ENCODE results near the gene ST7.
A peak's percentile ranks its signal among the peaks of the same experiment; 100 is the strongest.

The ST7 gene

GRCh38 chr7:116978006-116978405 lies 24.7 kb downstream of the ST7 start:
- H3K4me3 ChIP-seq (ENCODE audit: low read depth, low read length) = no peak overlapping the region
- DNase-seq (ENCODE audit: low read depth) = no peak
- TF ChIP-seq, protein P1, sequence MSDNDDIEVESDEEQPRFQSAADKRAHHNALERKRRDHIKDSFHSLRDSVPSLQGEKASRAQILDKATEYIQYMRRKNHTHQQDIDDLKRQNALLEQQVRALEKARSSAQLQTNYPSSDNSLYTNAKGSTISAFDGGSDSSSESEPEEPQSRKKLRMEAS (IDR thresholded peaks at IDR 0.05; ENCODE audit: low read depth, low read length) = no peak
- TF ChIP-seq MYC (IDR thresholded peaks at IDR 0.05; ENCODE audit: low read depth, low read length) (no peak), POLR2A (IDR thresholded peaks at IDR 0.05; ENCODE audit: extremely low read depth, insufficient read length) (no peak)
- TF ChIP-seq, protein P2, sequence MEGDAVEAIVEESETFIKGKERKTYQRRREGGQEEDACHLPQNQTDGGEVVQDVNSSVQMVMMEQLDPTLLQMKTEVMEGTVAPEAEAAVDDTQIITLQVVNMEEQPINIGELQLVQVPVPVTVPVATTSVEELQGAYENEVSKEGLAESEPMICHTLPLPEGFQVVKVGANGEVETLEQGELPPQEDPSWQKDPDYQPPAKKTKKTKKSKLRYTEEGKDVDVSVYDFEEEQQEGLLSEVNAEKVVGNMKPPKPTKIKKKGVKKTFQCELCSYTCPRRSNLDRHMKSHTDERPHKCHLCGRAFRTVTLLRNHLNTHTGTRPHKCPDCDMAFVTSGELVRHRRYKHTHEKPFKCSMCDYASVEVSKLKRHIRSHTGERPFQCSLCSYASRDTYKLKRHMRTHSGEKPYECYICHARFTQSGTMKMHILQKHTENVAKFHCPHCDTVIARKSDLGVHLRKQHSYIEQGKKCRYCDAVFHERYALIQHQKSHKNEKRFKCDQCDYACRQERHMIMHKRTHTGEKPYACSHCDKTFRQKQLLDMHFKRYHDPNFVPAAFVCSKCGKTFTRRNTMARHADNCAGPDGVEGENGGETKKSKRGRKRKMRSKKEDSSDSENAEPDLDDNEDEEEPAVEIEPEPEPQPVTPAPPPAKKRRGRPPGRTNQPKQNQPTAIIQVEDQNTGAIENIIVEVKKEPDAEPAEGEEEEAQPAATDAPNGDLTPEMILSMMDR (IDR thresholded peaks at IDR 0.05; ENCODE audit: low read depth, low read length) = no peak

GRCh38 chr7:116979430-116979829 lies 26.1 kb downstream of the ST7 start:
- H3K4me3 ChIP-seq (ENCODE audit: low read depth, low read length) = no peak overlapping the region
- TF ChIP-seq, protein P1 (IDR thresholded peaks at IDR 0.05; ENCODE audit: low read depth, low read length) = no peak
- TF ChIP-seq, protein P2 (IDR thresholded peaks at IDR 0.05; ENCODE audit: low read depth, low read length) = no peak
- no peak for TF ChIP-seq MYC (IDR thresholded peaks at IDR 0.05; ENCODE audit: low read depth, low read length)
- no peak for TF ChIP-seq POLR2A (IDR thresholded peaks at IDR 0.05; ENCODE audit: extremely low read depth, insufficient read length)
- DNase-seq (ENCODE audit: low read depth) = no peak

DNA sequence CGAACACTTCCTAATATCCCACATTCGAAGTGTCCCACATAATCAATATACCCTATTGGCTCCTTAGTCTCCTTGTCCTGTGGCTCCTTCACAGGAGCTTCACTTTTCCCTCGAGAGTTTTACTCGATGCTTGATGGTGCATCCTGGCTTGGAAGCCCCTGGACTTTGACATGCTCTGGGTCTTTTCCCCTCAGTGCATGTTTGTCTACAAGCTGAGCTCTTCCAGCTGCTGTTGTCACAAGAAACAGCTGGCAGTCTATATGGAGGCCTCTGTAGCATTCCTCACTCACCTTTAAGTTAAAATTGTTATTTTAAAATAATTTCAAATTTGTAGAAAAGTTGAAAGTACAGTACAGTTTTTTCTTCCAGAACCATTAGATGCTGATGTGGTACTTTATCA lies 27.1 kb downstream of the ST7 start:
- TF ChIP-seq POLR2A (IDR thresholded peaks at IDR 0.05; ENCODE audit: extremely low read depth, insufficient read length) (no peak), MYC (IDR thresholded peaks at IDR 0.05; ENCODE audit: low read depth, low read length) (no peak)
- TF ChIP-seq, protein P1 (IDR thresholded peaks at IDR 0.05; ENCODE audit: low read depth, low read length) = no peak
- TF ChIP-seq, protein P2 (IDR thresholded peaks at IDR 0.05; ENCODE audit: low read depth, low read length) = no peak
- no peak for DNase-seq (ENCODE audit: low read depth)
- H3K4me3 ChIP-seq (ENCODE audit: low read depth, low read length) = no peak overlapping the region

DNA sequence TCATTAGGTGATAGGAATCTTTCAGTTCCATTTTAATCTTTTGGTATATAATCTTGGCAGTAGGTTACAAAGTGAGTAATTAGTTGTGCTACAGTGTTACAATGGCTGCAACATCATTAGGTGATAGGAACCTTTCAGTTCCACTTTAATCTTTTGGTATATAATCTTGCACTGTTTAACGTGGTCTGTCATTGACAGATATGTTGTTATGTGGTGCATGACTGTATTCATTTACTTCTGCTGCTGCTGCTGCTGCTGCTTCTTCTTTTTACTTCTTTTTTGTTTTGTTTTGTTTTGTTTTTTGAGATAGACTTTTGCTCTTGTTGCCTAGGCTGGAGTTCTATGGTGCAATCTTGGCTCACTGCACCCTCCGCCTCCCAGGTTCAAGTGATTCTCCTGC lies 28.6 kb downstream of the ST7 start:
- TF ChIP-seq, protein P1 (IDR thresholded peaks at IDR 0.05; ENCODE audit: low read depth, low read length) = no peak
- TF ChIP-seq, protein P2 (IDR thresholded peaks at IDR 0.05; ENCODE audit: low read depth, low read length) = no peak
- no peak overlapping the region for H3K4me3 ChIP-seq (ENCODE audit: low read depth, low read length)
- DNase-seq (ENCODE audit: low read depth) = no peak

GRCh38 chr7:116984511-116984910 lies 31.2 kb downstream of the ST7 start:
- H3K4me3 ChIP-seq (ENCODE audit: low read depth, low read length) = no peak overlapping the region
- no peak for DNase-seq (ENCODE audit: low read depth)
- TF ChIP-seq MYC (IDR thresholded peaks at IDR 0.05; ENCODE audit: low read depth, low read length) (no peak), POLR2A (IDR thresholded peaks at IDR 0.05; ENCODE audit: extremely low read depth, insufficient read length) (no peak)
- TF ChIP-seq, protein P1 (IDR thresholded peaks at IDR 0.05; ENCODE audit: low read depth, low read length) = no peak
- TF ChIP-seq, protein P2 (IDR thresholded peaks at IDR 0.05; ENCODE audit: low read depth, low read length) = no peak

DNA sequence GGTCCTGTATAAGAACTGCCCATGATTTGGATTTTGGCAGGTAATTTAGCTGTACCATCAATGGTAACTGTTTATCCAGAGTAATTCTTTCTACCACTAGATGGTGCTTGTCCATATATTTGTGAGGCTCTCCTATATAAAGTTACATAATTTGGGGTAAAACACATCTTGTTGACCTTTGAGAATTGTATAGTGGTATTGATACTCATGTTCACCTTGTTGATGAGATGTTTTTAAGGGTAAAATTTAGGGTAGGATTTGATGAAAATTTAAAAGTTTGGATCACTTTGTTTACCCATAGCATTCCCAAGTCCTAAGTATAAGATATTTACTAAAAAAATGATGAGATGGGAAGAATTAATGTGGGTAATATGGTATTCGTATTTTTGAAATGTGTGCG lies 31.6 kb downstream of the ST7 start:
- no peak overlapping the region for H3K4me3 ChIP-seq (ENCODE audit: low read depth, low read length)
- DNase-seq (ENCODE audit: low read depth) = peak; percentile 55
- TF ChIP-seq, protein P1 (IDR thresholded peaks at IDR 0.05; ENCODE audit: low read depth, low read length) = no peak
- TF ChIP-seq, protein P2 (IDR thresholded peaks at IDR 0.05; ENCODE audit: low read depth, low read length) = peak; percentile 60
